Dermis blood vessel endothelial cell (primary cell): ENCODE measurements around the gene HSPB6. TPM values are rescaled to one million over a fixed set of nuclear protein-coding genes. Genes with fewer than 3 reads are reported as not detected.
"Not testable (repeated sequence)": the region's sequence is repeated elsewhere in the genome, so short reads cannot be mapped to it uniquely, and the experiment has no call there.

Experiments used
- DNase-seq: peaks from one replicate; pipeline ENCODE4 v3.0.0; 2010
- total RNA-seq: library from RNA; depleted of rRNA; stranded (reverse); fragments of >200 nt; gene quantifications from 2 replicates; pipeline ENCODE4 v1.2.3, GENCODE V29; 2014

Gene HSPB6, protein sequence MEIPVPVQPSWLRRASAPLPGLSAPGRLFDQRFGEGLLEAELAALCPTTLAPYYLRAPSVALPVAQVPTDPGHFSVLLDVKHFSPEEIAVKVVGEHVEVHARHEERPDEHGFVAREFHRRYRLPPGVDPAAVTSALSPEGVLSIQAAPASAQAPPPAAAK
- 0.17 and 1.2 TPM in 2 replicates for total RNA-seq

- DNase-seq: peak; percentile 47
These were observed at the start of gene HSPB6 for GRCh38 chr19:35756377-35757230. HSPB6 (minus strand) TSS chr19:35757029; CDS start chr19:35757008, 21 bp downstream.

GRCh38 chr19:35806597-35806996, 49.8 kb upstream of the HSPB6 start:
- no peak for DNase-seq

DNA sequence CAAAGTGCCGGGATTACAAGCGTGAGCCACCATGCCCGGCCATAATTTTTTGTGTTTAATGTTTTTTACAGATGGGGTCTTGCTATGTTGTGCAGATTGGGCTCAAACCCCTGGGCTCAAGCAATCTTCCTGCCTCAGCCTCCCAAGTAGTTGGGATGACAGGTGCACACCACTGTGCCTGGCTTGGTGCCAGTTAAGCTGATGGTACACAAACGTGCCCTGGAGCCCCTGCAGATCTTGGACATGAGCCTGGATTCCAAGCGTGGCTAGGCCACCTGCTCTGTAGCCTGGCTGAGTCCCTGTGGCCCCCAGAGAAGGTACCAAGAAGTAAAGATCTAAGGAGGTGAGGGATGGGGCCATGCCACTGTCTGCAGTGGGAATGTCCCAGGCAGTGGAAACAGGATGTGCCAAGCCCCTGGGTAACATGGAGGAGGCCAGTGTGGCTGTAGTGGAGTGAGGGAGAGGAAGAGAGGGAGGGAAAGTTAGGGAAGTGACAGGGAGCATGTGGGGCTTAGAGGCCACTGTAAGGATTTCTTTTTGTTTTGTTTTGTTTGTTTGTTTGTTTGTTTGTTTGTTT, 48.8 kb upstream of the HSPB6 start:
- no peak for DNase-seq

- no peak for DNase-seq
These were observed 45.0 kb upstream of the HSPB6 start for GRCh38 chr19:35801828-35802227.

DNA sequence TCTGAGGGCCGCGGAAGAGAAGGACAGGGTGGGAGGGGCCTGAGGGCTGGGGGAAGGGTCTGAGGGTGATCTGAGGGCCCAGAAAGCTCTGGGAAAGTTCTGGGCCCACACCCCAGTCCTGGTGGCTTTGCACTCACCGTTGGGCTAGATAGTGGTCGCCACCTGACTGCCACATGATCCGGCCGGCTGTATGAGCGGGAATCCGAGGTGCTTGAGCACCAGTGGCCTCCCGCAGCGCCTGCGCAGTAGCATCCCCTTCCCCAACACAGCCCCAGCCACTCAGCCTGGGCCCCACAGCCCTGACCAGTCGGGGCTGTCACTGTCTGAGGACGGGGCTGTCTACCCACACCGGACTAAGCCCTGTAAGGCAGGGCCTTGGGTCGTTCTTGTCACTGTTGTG, 40.8 kb upstream of the HSPB6 start:
- no peak for DNase-seq

- DNase-seq: no peak
These were observed 40.1 kb upstream of the HSPB6 start for GRCh38 chr19:35796645-35797542.

DNA sequence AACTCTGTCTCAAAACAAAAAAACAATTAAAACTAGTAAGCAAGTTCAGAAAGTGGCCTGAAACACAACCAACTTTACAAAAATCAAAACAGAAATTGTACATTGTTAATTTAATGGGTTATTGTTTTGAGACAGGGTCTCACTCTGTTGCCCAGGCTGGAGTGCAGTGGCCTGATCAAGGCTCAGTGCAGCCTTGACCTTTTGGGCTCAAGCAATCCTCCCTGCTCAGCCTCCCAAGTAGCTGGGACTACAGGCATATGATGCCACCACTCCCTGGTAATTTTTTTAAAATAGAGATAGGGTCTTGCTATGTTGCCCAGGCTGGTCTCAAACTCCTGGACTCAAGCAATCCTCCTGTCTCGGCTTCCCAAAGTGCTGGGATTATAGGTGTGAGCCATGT, 38.7 kb upstream of the HSPB6 start:
- DNase-seq: not testable (repeated sequence)

DNA sequence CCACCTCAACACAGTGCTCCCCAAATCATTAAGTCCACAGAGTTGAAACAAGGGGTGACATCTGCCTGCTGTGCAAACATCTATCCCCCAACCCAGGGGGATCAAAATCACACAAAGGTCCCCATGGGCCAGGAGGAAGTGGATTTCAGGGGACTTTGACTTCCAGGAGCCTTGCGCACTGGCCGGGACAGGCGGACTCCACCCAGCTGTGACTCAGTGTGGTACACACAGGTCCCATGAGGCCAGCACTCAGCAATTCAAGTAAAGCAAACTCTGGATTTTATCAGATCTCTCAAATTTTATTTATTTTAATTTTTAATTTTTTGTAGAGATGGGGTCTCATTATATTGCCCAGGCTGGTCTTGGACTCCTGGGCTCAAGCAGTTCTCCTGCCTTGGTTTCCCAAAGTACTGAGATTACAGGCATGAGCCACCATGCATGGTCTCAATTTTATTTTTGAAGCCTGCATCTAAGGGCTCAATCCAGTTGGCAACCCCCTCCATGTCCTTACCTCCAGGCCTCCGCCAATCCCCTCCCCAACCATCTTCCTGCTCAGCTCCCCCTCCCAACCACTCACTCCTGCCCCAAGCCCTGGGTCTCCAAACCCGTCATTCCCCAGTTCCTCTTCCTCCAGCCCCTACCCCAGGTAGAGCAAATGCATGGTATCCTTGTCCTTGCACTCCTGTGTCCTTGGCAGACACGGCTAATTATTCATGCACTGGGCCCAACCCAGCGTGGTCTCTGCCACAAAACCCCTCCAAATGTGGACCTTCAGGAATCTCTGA, 36.7 kb upstream of the HSPB6 start:
- DNase-seq: no peak

DNA sequence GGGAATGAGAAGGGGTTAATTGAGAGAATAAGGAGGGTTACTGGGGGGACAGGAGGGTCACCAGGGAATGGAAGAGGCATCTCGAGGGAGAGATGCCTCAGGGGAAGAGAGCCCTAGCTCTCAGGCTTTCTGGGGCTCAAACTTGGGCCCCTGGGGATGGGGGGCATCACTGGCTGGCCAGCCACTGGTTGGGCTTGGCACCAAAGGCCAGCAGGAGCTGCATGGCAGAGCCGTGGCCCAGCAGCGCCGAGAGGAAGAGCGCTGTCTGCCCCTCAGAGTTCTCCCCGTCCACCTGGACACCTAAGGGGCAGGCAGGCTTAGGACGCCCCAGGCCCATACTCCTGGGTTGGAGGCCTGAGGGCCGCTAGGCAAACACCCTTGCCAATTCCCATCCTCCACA, 36.1 kb upstream of the HSPB6 start:
- no peak for DNase-seq

DNA sequence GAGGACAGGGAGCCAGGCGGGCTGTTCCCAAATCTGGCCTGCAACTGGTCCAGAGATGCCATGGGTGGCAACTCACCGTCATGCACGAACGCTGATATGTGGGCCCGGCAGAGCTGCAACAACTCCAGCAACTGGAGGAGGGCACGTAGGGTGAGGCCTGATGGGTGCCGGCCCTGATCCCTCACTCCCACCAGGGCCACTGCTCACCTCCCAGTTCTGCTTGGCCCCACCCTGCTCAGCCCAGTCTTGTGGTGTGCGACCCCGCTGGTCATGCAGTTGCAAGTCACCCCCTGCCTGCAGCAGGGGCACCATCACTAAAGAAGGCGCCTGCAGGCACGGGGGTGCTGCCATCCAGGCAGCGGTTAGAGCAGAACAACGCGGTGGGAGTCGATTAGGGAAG, 35.5 kb upstream of the HSPB6 start:
- DNase-seq: no peak

DNA sequence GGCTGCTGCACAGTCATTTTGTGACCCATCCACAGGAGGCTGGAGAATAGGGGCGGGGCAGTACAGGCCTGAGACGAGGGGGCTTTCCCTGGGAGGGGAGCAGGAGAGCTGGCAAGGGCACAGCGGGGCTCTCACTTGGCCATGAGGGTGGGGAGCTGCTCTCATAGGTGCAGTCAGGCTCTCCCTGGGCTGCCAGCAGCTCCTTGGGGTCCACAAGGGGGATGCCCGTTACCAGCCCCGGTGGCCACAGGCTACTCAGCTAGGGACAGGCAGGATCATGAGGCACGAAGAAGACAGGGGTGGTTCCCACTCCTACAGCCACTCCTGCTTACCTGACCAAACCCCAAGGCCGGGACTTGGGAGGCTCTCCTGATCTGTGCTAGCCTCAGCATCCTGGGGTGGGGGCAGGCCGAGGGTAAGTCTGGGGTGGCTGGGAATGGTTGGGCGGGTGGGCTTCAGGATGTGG, 35.0 kb upstream of the HSPB6 start:
- no peak for DNase-seq

DNA sequence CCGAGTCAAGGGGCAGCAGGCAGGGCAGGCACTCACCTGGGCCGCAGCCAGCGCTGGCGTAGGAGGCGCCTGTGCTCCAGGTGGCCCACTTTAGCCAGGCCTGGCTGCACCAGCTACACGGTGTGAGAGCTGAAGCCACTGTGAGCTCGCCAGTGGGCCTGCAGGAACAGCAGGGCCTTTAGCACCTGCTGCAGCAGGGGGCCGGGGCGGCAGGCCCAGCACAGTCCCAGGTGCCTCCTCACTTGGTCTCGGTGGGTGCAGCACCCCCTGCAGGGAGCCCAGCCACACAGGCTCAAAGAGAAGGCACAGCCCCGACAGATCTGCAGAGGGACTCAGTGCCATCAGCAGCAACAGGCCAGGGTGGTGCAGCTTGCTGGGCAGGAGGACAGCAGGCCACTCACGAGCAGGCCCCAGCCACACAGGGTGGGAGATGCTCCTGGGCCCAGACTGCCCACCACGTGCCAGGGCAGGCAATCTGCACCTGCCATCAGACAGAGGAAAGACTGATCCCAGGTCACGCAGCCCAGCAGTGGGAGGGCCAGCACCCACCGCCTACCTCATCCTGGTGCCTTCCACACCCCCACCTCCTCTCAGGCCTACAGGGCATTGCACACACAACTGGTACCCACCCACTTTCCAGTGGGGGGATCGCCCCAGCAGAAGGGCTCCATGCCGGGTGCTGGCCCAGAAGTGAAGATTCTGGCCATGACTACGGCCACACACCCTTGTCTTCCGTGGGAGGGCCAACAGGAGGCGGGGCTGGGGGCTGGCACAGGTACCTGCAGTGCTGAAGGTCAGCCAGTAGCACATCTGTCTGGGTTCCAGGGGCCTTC, 34.4 kb upstream of the HSPB6 start:
- DNase-seq: peak; percentile 7

DNA sequence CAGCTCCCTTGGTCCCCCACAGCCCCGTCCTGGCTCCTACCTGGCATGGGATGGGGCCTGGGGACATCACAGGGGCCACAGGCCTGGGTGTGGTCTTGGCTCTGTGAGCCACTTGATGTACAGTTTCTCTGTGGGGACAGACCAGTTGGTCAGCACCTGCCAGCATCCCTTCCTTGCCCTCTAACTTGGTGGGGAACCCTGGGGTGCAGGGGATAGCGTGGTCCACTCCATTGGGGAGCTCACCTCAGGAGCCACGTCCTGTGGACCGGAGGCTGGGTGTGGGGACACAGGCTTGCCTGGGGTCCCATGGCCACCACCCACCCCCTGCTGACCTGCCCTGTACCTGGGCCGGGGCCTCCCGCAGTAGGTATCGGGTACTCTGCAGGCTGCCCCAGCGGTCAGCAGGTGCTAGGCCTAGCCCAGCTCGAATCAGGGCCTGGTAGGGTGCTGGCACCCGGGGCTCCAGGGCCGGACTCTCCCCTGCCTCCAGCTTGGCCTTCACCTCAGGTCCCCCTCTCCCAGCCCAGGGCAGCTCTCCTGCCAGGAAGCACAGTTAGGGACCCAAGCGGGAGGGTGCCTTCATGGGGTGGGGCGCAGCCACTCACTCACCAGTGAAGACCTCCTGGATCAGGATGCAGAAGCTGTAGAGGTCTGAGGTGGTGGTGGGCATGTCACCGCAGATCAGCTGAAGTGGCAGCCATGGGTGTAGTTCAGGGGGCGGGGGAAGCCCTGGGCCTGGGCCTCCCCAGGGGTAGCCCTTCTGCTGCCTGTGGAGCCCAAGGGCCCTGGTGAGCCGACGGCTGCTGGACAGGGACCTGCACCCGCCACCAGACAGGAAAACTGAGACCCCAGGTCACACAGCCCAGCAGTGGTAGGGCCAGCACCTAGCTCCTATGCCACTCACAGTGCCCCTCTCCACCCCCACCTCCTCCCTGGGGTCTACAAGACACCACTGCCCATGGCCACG, 33.4 kb upstream of the HSPB6 start:
- no peak for DNase-seq

GRCh38 chr19:35789195-35789977, 32.6 kb upstream of the HSPB6 start:
- DNase-seq: no peak

- DNase-seq: no peak
These were observed 31.6 kb upstream of the HSPB6 start for GRCh38 chr19:35788205-35788960.

DNA sequence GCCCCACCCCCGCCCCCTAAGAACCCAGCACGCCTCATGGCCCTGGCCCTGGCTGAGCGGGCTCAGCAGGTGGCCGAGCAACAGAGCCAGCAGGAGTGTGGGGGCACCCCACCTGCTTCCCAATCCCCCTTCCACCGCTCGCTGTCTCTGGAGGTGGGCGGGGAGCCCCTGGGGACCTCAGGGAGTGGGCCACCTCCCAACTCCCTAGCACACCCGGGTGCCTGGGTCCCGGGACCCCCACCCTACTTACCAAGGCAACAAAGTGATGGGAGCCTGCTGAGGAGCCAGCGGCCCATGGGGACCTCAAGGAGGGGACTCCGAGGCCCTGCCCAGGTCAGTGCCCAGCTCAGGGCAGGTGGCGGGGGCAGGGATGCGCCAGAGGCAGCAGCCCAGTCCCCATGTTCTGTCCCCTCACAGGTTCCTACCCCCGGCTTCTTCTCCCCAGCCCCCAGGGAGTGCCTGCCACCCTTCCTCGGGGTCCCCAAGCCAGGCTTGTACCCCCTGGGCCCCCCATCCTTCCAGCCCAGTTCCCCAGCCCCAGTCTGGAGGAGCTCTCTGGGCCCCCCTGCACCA, 30.5 kb upstream of the HSPB6 start:
- no peak for DNase-seq

DNA sequence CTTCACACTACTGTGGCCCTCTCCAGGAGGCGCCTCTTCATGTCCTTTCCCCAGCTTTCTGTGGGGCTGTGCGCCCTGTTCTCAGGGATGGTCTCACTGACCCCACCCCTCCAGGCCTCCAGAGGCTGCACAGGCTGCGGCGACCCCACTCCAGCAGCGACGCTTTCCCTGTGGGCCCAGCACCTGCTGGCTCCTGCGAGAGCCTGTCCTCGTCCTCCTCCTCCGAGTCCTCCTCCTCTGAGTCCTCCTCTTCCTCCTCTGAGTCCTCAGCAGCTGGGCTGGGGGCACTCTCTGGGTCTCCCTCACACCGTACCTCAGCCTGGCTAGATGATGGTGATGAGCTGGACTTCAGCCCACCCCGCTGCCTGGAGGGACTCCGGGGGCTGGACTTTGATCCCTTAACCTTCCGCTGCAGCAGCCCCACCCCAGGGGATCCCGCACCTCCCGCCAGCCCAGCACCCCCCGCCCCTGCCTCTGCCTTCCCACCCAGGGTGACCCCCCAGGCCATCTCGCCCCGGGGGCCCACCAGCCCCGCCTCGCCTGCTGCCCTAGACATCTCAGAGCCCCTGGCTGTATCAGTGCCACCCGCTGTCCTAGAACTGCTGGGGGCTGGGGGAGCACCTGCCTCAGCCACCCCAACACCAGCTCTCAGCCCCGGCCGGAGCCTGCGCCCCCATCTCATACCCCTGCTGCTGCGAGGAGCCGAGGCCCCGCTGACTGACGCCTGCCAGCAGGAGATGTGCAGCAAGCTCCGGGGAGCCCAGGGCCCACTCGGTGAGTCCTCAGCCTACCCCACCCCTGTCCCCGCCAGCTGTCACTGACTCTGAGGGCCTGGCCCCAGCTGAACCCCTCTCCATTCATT, 29.7 kb upstream of the HSPB6 start:
- DNase-seq: no peak
